ENCODE measurements around the gene ANKRD62. TPM values are rescaled to one million over a fixed set of nuclear protein-coding genes. Genes with fewer than 3 reads are reported as not detected.

ANKRD62 gene
- total RNA-seq, 4 donors from 2014 or later: 0.16 to 1.2 TPM; not detected in 2

- Histone ChIP-seq H3K27me3 (no peaks in the 10 kb centered on the region), H3K27ac (no peak overlapping the region), H3K4me1 (no peaks in the 10 kb centered on the region), H3K9me3 (no peaks in the 10 kb centered on the region), H3K36me3 (no peaks in the 10 kb centered on the region), H3K4me3 (no peak overlapping the region)
- WGBS: 78% methylated on average over 1 of the region's 9 CpGs
- DNase-seq (ENCODE audit: low spot score in 2 of 2): no peak
- no peak for TF ChIP-seq POLR2A (IDR thresholded peaks at IDR 0.05)
- TF ChIP-seq POLR2AphosphoS5 (IDR thresholded peaks at IDR 0.05): no peak
- no peak for TF ChIP-seq CTCF (IDR thresholded peaks at IDR 0.05)
- TF ChIP-seq EP300 (IDR thresholded peaks at IDR 0.05): no peak
These were observed 2.0 kb upstream of the ANKRD62 start for GRCh38 chr18:12091538-12092141.

- 89% methylated on average over 15 of the region's 17 CpGs for WGBS
- no peaks in the 10 kb centered on the region for H3K36me3 ChIP-seq
- no peak overlapping the region for H3K27ac ChIP-seq
- TF ChIP-seq POLR2AphosphoS5 (IDR thresholded peaks at IDR 0.05) (no peak), POLR2A (IDR thresholded peaks at IDR 0.05) (no peak), CTCF (IDR thresholded peaks at IDR 0.05) (no peak), EP300 (IDR thresholded peaks at IDR 0.05) (no peak)
- H3K9me3 ChIP-seq: no peaks in the 10 kb centered on the region
- no peaks in the 10 kb centered on the region for H3K4me1 ChIP-seq
- H3K4me3 ChIP-seq: no peak overlapping the region
- no peaks in the 10 kb centered on the region for H3K27me3 ChIP-seq
- no peak for DNase-seq (ENCODE audit: low spot score in 2 of 2)
These were observed 1.0 kb upstream of the ANKRD62 start for GRCh38 chr18:12092398-12093229.

- Histone ChIP-seq H3K4me1 (no peaks in the 10 kb centered on the region), H3K27ac (no peak overlapping the region), H3K9me3 (no peaks in the 10 kb centered on the region), H3K27me3 (no peaks in the 10 kb centered on the region), H3K4me3 (no peak overlapping the region), H3K36me3 (no peaks in the 10 kb centered on the region)
- 92% methylated on average over 5 of the region's 5 CpGs for WGBS
- DNase-seq (ENCODE audit: low spot score in 2 of 2): no peak
- no peak for TF ChIP-seq POLR2A (IDR thresholded peaks at IDR 0.05)
- TF ChIP-seq EP300 (IDR thresholded peaks at IDR 0.05): no peak
These were observed 4.7 kb downstream of the ANKRD62 start for GRCh38 chr18:12098374-12098773.

- no peaks in the 10 kb centered on the region for H3K9me3 ChIP-seq
- H3K36me3 ChIP-seq: no peaks in the 10 kb centered on the region
- H3K4me1 ChIP-seq: no peaks in the 10 kb centered on the region
- no peak for DNase-seq (ENCODE audit: low spot score in 2 of 2)
- no peak overlapping the region for H3K4me3 ChIP-seq
- no peak overlapping the region for H3K27ac ChIP-seq
- no peaks in the 10 kb centered on the region for H3K27me3 ChIP-seq
- TF ChIP-seq EP300 (IDR thresholded peaks at IDR 0.05) (no peak), CTCF (IDR thresholded peaks at IDR 0.05) (no peak), POLR2AphosphoS5 (IDR thresholded peaks at IDR 0.05) (no peak), POLR2A (IDR thresholded peaks at IDR 0.05) (no peak)
These were observed 5.5 kb downstream of the ANKRD62 start for GRCh38 chr18:12099160-12099559.

GRCh38 chr18:12101266-12101665 lies 7.6 kb downstream of the ANKRD62 start:
- Histone ChIP-seq H3K27me3 (no peaks in the 10 kb centered on the region), H3K27ac (no peak overlapping the region), H3K36me3 (no peaks in the 10 kb centered on the region), H3K9me3 (no peaks in the 10 kb centered on the region), H3K4me3 (no peak overlapping the region), H3K4me1 (no peaks in the 10 kb centered on the region)
- DNase-seq (ENCODE audit: low spot score in 2 of 2): no peak
- TF ChIP-seq CTCF (IDR thresholded peaks at IDR 0.05): no peak
- TF ChIP-seq EP300 (IDR thresholded peaks at IDR 0.05): no peak
- TF ChIP-seq POLR2AphosphoS5 (IDR thresholded peaks at IDR 0.05): no peak
- no peak for TF ChIP-seq POLR2A (IDR thresholded peaks at IDR 0.05)
- 93% methylated on average over 1 of the region's 1 CpG for WGBS

Measured in suprapubic skin (tissue), 4 donors.